ENCODE measurements around the gene CHN1. TPM values are rescaled to one million over a fixed set of nuclear protein-coding genes. Genes with fewer than 3 reads are reported as not detected.

CHN1 gene
- total RNA-seq, 1 donor from 2014 or later: 26.3 TPM

DNA sequence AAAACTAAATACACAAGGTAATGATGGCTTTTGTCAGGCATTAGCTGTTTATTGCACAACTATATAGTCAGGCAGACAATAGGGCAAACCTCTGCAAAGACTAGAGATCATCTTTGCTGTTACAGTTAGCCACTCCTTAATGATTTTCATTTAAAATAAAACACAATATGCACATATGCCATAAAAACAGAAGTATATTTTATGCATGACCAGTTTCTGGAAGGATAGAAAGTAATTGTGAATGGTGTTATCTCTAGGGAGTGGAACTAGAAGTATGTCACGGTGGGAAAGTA is 102.0 kb downstream of the CHN1 start:
- no peaks in the 10 kb centered on the region for H3K27me3 Mint-ChIP-seq (ENCODE audit: unreplicated experiment)
- H3K27ac Mint-ChIP-seq (ENCODE audit: unreplicated experiment): peak overlapping the region; percentile 55
- H3K4me1 Mint-ChIP-seq (ENCODE audit: unreplicated experiment): peaks cover 3% of the 10 kb centered on the region
- H3K9me3 Mint-ChIP-seq (ENCODE audit: unreplicated experiment): no peaks in the 10 kb centered on the region
- no peak overlapping the region for H3K4me3 Mint-ChIP-seq (ENCODE audit: unreplicated experiment)
- H3K36me3 Mint-ChIP-seq (ENCODE audit: low read depth, unreplicated experiment): no peaks in the 10 kb centered on the region
- TF ChIP-seq, protein P1, sequence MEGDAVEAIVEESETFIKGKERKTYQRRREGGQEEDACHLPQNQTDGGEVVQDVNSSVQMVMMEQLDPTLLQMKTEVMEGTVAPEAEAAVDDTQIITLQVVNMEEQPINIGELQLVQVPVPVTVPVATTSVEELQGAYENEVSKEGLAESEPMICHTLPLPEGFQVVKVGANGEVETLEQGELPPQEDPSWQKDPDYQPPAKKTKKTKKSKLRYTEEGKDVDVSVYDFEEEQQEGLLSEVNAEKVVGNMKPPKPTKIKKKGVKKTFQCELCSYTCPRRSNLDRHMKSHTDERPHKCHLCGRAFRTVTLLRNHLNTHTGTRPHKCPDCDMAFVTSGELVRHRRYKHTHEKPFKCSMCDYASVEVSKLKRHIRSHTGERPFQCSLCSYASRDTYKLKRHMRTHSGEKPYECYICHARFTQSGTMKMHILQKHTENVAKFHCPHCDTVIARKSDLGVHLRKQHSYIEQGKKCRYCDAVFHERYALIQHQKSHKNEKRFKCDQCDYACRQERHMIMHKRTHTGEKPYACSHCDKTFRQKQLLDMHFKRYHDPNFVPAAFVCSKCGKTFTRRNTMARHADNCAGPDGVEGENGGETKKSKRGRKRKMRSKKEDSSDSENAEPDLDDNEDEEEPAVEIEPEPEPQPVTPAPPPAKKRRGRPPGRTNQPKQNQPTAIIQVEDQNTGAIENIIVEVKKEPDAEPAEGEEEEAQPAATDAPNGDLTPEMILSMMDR (IDR thresholded peaks at IDR 0.05; ENCODE audit: unreplicated experiment): no peak
- no peak for DNase-seq (ENCODE audit: low spot score)

DNA sequence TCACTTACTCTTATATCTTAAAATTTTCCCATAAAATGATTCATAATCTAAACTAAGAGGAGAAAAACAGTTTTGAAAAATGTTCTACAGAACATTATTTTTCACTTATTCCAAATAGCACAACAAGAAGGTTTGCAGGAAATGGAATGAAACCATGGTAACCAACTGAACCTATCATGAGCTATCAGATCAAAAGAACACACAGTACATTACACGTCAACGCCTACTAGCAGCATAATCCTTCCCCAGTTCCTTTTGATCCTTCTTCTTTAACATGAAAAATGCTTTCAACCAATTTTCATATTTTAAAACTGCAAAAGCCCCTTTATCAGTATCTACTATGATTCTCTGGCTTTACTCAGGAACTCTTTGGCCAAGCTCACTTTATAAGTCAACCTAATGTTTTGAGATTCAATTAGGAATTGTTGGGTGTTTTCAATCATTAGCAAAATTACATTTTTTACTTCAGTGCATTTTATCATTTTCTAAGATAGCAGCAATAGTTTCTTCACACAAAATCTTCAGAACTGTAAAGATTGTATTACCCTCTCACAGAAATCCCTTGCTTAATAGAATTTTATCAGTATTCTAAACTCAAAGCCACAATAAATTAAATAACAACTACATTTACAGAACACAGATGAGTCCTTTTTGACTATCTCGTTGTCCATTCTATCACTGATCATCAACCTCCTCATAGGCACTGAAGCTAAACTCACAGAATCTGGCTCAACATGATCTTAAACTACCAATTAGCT is 102.5 kb downstream of the CHN1 start:
- Mint-ChIP-seq H3K27me3 (ENCODE audit: unreplicated experiment) (no peaks in the 10 kb centered on the region), H3K4me1 (ENCODE audit: unreplicated experiment) (peaks cover 3% of the 10 kb centered on the region), H3K27ac (ENCODE audit: unreplicated experiment) (peak overlapping the region; percentile 55), H3K9me3 (ENCODE audit: unreplicated experiment) (no peaks in the 10 kb centered on the region), H3K36me3 (ENCODE audit: low read depth, unreplicated experiment) (no peaks in the 10 kb centered on the region), H3K4me3 (ENCODE audit: unreplicated experiment) (no peak overlapping the region)
- TF ChIP-seq, protein P1 (IDR thresholded peaks at IDR 0.05; ENCODE audit: unreplicated experiment): no peak
- no peak for DNase-seq (ENCODE audit: low spot score)

DNA sequence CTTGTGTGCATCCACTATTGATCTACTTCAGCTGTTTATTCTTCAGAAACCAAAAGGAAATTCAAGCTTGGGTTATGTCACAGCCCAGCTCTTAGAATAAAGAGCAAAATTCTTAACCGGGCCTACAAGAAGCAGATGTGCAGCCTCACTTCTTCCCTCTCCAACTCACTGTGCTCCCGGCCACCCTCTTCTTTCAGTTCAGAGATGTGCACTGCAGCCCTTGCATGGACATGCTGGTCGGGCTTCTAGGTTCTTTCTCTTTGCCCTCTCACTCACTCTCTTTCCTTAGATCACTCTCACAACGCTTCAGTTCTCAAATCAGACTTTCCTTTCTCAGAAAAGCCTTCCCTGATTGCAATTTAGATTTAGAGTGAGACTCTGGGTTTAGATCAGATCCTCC is 104.1 kb downstream of the CHN1 start:
- peak overlapping the region; percentile 9 for H3K27ac Mint-ChIP-seq (ENCODE audit: unreplicated experiment)
- no peaks in the 10 kb centered on the region for H3K4me1 Mint-ChIP-seq (ENCODE audit: unreplicated experiment)
- no peaks in the 10 kb centered on the region for H3K27me3 Mint-ChIP-seq (ENCODE audit: unreplicated experiment)
- H3K36me3 Mint-ChIP-seq (ENCODE audit: low read depth, unreplicated experiment): no peaks in the 10 kb centered on the region
- H3K4me3 Mint-ChIP-seq (ENCODE audit: unreplicated experiment): no peak overlapping the region
- TF ChIP-seq, protein P1 (IDR thresholded peaks at IDR 0.05; ENCODE audit: unreplicated experiment): no peak
- no peaks in the 10 kb centered on the region for H3K9me3 Mint-ChIP-seq (ENCODE audit: unreplicated experiment)
- no peak for DNase-seq (ENCODE audit: low spot score)

DNA sequence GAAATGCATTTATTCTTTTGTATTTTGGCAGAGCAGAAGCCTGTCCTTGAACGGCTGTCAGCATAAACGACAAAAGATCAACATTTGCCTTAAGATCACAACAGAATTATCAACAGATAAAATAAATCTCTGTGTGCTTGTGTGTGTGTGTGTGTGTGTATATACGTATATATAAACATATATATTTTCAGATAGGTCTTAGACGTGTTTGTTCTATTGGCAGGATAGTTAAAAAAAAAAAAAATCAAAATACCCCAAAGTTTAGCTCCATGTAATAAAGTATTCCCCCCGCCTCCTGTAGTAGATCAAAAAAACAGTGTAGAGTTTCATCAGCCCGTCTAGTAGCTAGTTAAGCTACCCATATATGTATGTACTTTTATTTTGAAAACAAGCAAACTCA is 107.9 kb downstream of the CHN1 start:
- Mint-ChIP-seq H3K4me3 (ENCODE audit: unreplicated experiment) (no peak overlapping the region), H3K4me1 (ENCODE audit: unreplicated experiment) (no peaks in the 10 kb centered on the region), H3K36me3 (ENCODE audit: low read depth, unreplicated experiment) (no peaks in the 10 kb centered on the region), H3K27ac (ENCODE audit: unreplicated experiment) (no peak overlapping the region), H3K27me3 (ENCODE audit: unreplicated experiment) (no peaks in the 10 kb centered on the region), H3K9me3 (ENCODE audit: unreplicated experiment) (no peaks in the 10 kb centered on the region)
- TF ChIP-seq, protein P1 (IDR thresholded peaks at IDR 0.05; ENCODE audit: unreplicated experiment): no peak
- DNase-seq (ENCODE audit: low spot score): no peak

DNA sequence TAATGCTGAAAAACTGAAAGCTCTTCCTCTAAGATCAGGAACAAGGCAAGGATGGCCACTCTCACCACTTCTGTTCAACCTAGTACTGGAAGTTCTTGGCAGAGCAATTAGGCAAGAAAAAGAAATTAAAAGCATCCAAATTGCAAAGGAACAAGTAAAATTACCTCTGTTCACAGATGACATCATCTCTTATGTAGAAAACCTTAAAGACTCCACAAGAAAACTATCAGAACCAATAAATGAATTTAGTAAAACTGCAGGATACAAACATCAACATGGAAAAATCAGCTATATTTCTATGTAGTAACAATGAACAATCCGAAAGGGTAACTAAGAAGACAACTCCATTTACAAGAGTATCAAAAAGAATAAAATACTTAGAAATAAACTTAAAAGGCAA is 112.2 kb downstream of the CHN1 start:
- H3K27me3 Mint-ChIP-seq (ENCODE audit: unreplicated experiment): no peaks in the 10 kb centered on the region
- no peak overlapping the region for H3K27ac Mint-ChIP-seq (ENCODE audit: unreplicated experiment)
- no peaks in the 10 kb centered on the region for H3K36me3 Mint-ChIP-seq (ENCODE audit: low read depth, unreplicated experiment)
- no peak overlapping the region for H3K4me3 Mint-ChIP-seq (ENCODE audit: unreplicated experiment)
- no peaks in the 10 kb centered on the region for H3K4me1 Mint-ChIP-seq (ENCODE audit: unreplicated experiment)
- DNase-seq (ENCODE audit: low spot score): no peak
- no peaks in the 10 kb centered on the region for H3K9me3 Mint-ChIP-seq (ENCODE audit: unreplicated experiment)
- TF ChIP-seq, protein P1 (IDR thresholded peaks at IDR 0.05; ENCODE audit: unreplicated experiment): no peak
